ENCODE measurements around the gene ANXA3.
"Not testable (repeated sequence)": the region's sequence is repeated elsewhere in the genome, so short reads cannot be mapped to it uniquely, and the experiment has no call there.

Gene ANXA3

GRCh38 chr4:78551420-78552351, at the start of gene ANXA3:
ANXA3 (plus strand) TSS chr4:78551770; CDS start chr4:78554474, 2,704 bp downstream.
- DNase-seq (ENCODE audit: low spot score): peak; percentile 22

GRCh38 chr4:78506260-78506659, 45.3 kb upstream of the ANXA3 start:
- DNase-seq (ENCODE audit: low spot score): not testable (repeated sequence)

GRCh38 chr4:78509043-78509442, 42.5 kb upstream of the ANXA3 start:
- DNase-seq (ENCODE audit: low spot score): no peak

GRCh38 chr4:78510108-78510507, 41.5 kb upstream of the ANXA3 start:
- no peak for DNase-seq (ENCODE audit: low spot score)

- DNase-seq (ENCODE audit: low spot score): no peak
Observed at GRCh38 chr4:78510681-78511080, 40.9 kb upstream of the ANXA3 start.

GRCh38 chr4:78512357-78512920, 39.1 kb upstream of the ANXA3 start:
- DNase-seq (ENCODE audit: low spot score): no peak

- no peak for DNase-seq (ENCODE audit: low spot score)
Observed at GRCh38 chr4:78513411-78513975, 38.1 kb upstream of the ANXA3 start.

- DNase-seq (ENCODE audit: low spot score): peak; percentile 7
Observed at GRCh38 chr4:78517050-78517652, 34.4 kb upstream of the ANXA3 start.

GRCh38 chr4:78518561-78518960, 33.0 kb upstream of the ANXA3 start:
- DNase-seq (ENCODE audit: low spot score): no peak

- no peak for DNase-seq (ENCODE audit: low spot score)
Observed at GRCh38 chr4:78519962-78520361, 31.6 kb upstream of the ANXA3 start.

GRCh38 chr4:78520808-78521226, 30.8 kb upstream of the ANXA3 start:
- no peak for DNase-seq (ENCODE audit: low spot score)

- DNase-seq (ENCODE audit: low spot score): no peak
Observed at GRCh38 chr4:78524009-78524408, 27.6 kb upstream of the ANXA3 start.

- no peak for DNase-seq (ENCODE audit: low spot score)
Observed at GRCh38 chr4:78525559-78525958, 26.0 kb upstream of the ANXA3 start.

- DNase-seq (ENCODE audit: low spot score): no peak
Observed at GRCh38 chr4:78527103-78527502, 24.5 kb upstream of the ANXA3 start.

GRCh38 chr4:78527555-78527954, 24.0 kb upstream of the ANXA3 start:
- no peak for DNase-seq (ENCODE audit: low spot score)

- peak; percentile 23 for DNase-seq (ENCODE audit: low spot score)
Observed at GRCh38 chr4:78528327-78528726, 23.2 kb upstream of the ANXA3 start.

GRCh38 chr4:78529569-78530209, 21.9 kb upstream of the ANXA3 start:
- DNase-seq (ENCODE audit: low spot score): no peak

GRCh38 chr4:78532046-78532445, 19.5 kb upstream of the ANXA3 start:
- DNase-seq (ENCODE audit: low spot score): no peak

- no peak for DNase-seq (ENCODE audit: low spot score)
Observed at GRCh38 chr4:78533854-78534253, 17.7 kb upstream of the ANXA3 start.

- DNase-seq (ENCODE audit: low spot score): no peak
Observed at GRCh38 chr4:78534286-78534955, 17.1 kb upstream of the ANXA3 start.

- peak; percentile 34 for DNase-seq (ENCODE audit: low spot score)
Observed at GRCh38 chr4:78542373-78542772, 9.2 kb upstream of the ANXA3 start.
